Measurements from ENCODE around the gene GARIN3.
A peak's percentile ranks its signal among the peaks of the same experiment; 100 is the strongest.
"Not testable (repeated sequence)": the region's sequence is repeated elsewhere in the genome, so short reads cannot be mapped to it uniquely, and the experiment has no call there.

GARIN3 gene

GRCh38 chr5:157166214-157167213, at the start of gene GARIN3:
GARIN3 (minus strand) TSS chr5:157166264; CDS start chr5:157166168, 96 bp downstream.
- no peak for DNase-seq (ENCODE audit: low read depth in 3 of 3)

GRCh38 chr5:157215514-157216167, 49.6 kb upstream of the GARIN3 start:
- DNase-seq (ENCODE audit: low read depth in 3 of 3) = no peak

- DNase-seq (ENCODE audit: low read depth in 3 of 3) = peak in 1 of 3 experiments; percentile 34
Observed at GRCh38 chr5:157214861-157215513, 48.9 kb upstream of the GARIN3 start.

DNA sequence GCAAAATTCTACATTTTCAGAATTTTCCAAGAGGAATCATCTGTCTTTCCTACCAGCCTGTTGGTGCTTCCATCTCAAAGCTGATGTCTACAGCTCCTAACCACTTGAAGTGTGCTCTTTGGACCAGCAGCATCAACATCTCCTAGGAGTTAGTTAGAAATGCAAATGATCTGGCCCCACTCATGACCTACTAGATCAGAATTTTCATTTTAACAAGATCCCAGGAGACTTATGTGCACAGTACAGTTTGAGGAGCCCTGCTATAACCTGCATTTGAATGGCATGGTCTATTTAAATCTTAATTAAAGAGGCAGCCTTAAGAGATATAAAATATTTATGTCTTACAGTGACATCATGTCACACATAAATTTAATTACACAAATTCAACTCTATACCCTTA, 48.4 kb upstream of the GARIN3 start:
- no peak for DNase-seq (ENCODE audit: low read depth in 3 of 3)

GRCh38 chr5:157213527-157214243, 47.6 kb upstream of the GARIN3 start:
- DNase-seq (ENCODE audit: low read depth in 3 of 3) = no peak

DNA sequence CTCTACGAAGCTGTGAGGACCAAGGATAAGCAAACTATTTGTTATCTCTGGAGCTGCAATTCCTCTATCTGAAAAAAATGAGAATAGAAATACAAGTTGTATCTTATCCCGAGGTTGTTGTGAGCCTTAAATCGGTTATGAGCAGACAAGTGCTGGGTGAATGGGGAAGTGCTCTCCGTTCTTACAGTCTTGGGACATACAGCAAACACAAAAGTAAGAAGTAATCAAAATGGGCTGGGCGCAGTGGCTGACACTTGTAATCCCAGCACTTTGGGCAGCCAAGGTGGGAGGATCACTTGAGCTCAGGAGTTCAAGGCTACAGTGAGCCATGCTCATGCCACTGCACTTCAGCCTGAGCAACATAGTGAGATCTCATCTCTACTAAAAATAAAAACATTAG, 46.2 kb upstream of the GARIN3 start:
- no peak for DNase-seq (ENCODE audit: low read depth in 3 of 3)

DNA sequence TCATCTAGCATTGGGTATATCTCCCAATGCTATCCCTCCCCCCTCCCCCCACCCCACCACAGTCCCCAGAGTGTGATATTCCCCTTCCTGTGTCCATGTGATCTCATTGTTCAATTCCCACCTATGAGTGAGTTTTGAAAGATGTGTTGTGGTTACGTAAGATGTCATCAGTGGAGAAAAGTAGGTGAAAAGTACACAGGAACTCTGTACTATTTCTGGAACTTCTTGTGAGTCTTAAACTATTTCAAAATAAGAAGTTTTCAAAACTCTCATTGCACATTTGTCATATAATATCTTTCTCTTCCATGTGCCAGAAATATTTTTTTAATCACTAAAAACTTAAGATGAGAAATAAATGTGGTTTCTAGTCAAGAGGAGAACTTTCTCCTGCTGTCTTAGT, 44.6 kb upstream of the GARIN3 start:
- not testable (repeated sequence) for DNase-seq (ENCODE audit: low read depth in 3 of 3)

DNA sequence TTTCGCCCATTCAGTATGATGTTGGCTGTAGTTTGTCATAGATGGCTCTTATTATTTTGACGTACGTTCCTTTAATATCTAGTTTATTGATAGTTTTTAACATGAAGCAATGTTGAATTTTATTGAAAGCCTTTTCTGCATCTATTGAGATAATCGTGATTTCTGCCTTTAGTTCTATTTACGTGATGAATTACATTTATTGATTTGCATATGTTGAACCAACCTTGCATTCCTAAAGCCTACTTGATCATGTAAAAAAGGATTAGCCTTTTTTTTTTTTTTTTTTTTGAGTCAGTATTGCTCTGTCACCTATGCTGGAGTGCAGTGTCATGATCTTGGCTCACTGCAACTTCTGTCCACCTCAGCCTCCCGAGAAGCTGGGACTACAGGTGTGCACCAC, 39.6 kb upstream of the GARIN3 start:
- DNase-seq (ENCODE audit: low read depth in 3 of 3) = no peak

DNA sequence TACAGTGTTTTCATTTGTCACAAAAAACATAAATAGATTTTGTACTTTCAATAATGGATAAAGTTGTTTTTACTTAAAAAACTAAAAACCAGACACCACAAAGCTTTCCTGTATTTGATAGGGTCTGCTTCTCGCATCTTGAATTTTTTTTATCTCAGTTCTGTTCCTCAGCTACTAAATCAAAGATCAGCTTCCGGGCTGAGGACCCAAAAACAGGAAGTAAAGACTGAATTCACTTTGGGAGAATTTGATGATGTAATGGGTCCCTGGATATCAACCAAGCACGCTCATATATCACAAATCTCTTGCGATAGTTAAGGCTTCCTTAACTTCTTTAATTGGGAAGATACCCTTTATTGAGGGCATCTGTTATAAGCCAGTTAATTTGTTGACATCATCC, 38.7 kb upstream of the GARIN3 start:
- DNase-seq (ENCODE audit: low read depth in 3 of 3) = no peak

- DNase-seq (ENCODE audit: low read depth in 3 of 3) = no peak
Observed at GRCh38 chr5:157203417-157203816, 37.4 kb upstream of the GARIN3 start.

DNA sequence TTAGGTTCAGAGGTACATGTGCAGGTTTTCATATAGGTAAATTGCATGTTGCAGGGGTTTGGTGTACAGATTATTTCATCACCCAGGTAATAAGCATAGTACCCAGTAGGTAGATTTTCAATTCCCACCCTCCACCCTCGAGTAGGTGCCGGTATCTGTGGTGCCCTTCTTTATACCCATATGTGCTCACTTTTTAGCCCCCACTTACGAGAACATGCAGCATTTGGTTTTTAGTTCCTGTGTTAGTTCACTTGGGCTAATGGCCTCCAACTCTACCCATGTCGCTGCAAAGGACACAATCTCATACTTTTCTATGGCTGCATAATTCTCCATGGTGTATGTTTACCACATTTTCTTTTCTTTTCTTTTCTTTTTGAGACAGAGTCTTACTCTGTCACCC, 35.8 kb upstream of the GARIN3 start:
- DNase-seq (ENCODE audit: low read depth in 3 of 3) = no peak

DNA sequence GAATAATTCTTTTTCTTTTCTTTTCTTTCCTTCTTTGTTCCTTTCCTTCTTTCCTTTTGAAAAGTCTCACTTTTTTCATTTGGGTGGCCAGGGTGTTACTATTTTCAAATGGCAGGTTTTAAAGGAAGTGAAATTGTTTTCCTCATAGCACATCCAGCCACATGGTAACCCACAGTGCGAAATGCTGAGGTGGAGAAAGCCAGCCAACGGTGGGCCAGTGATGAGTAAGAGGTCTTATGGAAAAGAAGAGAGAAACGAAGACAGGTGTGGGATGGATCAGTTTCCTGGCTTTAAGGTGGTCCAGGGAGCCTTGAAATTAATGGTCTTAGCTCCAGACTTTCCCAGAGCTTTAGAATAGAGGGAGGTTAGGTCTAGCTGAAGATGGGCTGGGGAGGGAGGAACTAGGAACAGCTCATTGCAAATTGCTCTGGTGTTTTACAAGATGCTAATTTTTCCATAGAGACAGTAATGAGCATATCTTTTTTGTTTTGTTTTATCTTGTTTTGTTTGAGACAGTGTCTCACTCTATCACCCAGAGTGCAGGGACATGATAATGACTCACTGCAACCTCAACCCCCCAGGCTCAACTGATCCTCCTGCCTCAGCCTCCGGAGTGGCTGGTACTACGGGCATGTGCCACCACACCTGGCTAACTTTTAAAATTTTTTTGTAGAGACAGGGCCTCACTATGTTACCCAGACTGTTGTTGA, 32.4 kb upstream of the GARIN3 start:
- peak in 1 of 3 experiments; percentile 61 for DNase-seq (ENCODE audit: low read depth in 3 of 3)

DNA sequence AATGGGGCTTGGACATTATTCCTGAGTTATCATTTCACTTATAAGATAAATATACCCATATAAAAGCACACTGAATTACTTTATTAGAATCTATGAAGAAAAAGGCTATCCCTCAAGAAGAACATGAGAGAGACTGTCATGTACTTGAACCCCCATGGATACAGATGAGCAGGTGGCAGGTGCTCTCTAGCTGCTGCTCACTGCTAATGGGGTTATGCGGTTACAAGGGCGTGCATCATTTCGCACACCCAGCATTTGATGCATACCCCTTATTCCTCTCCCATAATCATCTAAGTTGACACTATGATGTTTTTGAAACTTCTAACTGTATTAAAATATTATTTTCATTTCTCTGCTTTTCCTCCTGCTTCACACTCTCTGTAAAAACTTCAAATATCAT, 31.0 kb upstream of the GARIN3 start:
- no peak for DNase-seq (ENCODE audit: low read depth in 3 of 3)

GRCh38 chr5:157196045-157196444, 30.0 kb upstream of the GARIN3 start:
- no peak for DNase-seq (ENCODE audit: low read depth in 3 of 3)

DNA sequence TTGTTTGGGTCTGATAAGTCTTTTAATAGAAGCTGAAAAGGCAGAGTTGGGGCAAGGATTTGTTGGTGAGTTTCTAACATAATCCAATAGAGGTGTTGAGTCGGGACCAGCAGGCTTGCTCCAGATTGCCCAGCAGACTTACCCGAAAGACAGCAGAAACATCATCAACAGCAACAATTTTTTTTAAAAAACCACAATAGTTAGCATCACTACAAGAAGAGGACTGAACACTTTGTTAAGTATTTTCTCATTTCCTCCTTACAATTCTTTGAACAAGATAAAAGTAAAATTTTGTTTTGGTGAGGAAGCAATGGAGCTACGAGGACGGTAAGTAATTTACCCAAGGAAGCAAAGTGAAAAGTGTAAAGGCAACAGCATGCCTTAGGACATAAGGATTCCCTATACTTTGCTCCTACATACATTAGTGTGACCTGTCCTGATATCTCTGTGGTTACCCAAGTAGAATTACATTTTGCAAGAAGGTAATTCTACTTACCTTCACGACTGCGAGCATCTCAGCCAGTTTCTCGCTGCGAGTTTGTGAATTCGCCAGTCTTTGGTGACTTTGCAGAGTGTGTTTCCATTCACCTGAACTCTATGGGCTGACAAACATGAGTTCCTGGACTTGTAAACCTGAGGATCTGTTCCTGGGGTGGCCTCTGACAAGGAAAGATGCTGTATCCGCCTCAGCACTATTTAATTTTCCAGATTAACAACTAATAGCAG, 27.8 kb upstream of the GARIN3 start:
- DNase-seq (ENCODE audit: low read depth in 3 of 3) = no peak

DNA sequence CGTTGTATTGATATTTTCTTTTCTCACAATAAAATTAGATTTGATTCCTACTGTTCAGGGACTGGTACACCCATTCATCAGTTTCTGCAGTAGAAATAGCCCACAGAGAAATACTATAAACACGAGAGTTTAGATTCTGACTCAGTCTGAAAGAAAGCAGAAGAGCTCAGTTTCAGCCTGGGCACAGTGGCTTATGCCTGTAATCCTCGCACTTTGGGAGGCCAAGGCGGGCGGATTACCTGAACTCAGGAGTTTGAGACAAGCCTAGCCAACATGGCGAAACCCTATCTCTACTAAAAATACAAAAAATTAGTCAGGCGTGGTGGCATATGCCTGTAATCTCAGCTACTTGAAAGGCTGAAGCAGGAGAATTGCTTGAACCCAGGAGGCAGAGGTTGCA, 23.2 kb upstream of the GARIN3 start:
- DNase-seq (ENCODE audit: low read depth in 3 of 3) = peak in 1 of 3 experiments; percentile 57

DNA sequence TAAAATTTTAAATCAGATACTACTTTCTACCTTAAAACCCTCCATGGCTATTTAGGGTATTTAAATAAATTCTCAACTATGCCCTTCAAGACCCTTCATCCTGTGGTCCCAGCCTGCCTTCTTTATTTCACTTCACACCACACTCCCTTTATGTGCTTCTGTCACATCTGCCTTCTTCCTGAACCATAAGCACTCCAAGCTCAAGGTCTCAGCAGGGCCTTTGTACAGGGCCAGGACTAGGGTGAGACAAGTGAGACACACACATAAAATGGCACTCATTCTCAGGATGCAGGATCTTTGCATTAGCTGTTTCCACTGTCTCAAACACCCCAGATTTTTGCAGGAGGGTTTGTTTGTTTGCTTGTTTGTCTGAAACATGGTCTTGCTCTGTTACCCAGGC, 22.2 kb upstream of the GARIN3 start:
- DNase-seq (ENCODE audit: low read depth in 3 of 3) = no peak

- DNase-seq (ENCODE audit: low read depth in 3 of 3) = no peak
Observed at GRCh38 chr5:157187046-157187754, 21.1 kb upstream of the GARIN3 start.

DNA sequence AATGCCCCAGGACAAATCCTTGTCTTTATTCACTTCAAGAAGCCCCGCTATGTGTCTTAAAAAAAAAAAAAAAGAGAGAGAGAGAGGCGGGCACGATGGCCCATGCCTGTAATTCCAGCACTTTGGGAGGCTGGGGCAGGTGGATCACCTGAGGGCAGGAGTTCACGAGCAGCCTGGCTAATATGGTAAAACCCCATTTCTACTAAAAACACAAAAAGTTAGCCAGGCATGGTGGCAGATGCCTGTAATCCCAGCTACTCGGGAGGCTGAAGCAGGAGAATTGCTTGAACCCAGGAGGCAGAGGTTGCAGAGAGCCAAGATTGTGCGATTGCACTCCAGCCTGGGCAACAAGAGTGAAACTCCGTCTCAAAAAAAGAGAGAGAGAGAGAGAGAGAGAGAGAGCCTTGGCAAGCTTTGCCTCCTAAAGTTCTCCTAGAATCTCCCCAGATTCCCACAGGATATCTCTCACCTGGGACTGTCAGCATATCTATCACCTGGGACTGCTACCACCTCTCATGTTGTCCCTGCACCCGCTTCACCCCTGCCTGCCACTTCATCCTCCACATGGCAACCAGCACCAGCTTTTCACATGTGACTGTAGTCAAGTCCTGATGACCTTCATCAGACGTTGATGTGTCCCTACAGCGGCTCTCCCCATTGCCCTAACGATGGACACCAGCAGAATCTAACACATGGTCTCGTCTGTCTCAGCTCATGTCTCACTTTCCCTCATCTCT, 20.4 kb upstream of the GARIN3 start:
- no peak for DNase-seq (ENCODE audit: low read depth in 3 of 3)

All from stimulated activated CD4-positive, alpha-beta T cell treated with anti-CD3 and anti-CD28 coated beads, TNF-alpha, amount 100 ng/mL, for 24 hours (primary cell).